Thyroid gland (tissue), 4 donors: Measurements from ENCODE around the gene CREG2. TPM values are rescaled to one million over a fixed set of nuclear protein-coding genes. Genes with fewer than 3 reads are reported as not detected.

Experiments used
- DNase-seq, 2 donors: peaks; one replicate each; pipeline ENCODE4 v3.0.0-alpha.2; 2019
- H3K27ac ChIP-seq, 3 donors: fragments of 200-600 bp; sonication (generic); 1 replicate in 2 of 3; 2 replicates in 1 of 3; pipeline ENCODE4 v1.5.1; 2016 to 2019; ENCODE audit warnings: mild to moderate bottlenecking in 1 of 3, moderate library complexity in 1 of 3
- H3K27me3 ChIP-seq: fragments of 200-600 bp; sonication (generic); one replicate; pipeline ENCODE4 v1.5.1; 2019
- H3K36me3 ChIP-seq, 2 donors: fragments of 200-600 bp; sonication (generic); one replicate each; pipeline ENCODE4 v1.5.1; 2016 to 2019
- H3K4me1 ChIP-seq, 2 donors: fragments of 200-600 bp; sonication (generic); one replicate each; pipeline ENCODE4 v1.5.1; 2017 to 2019
- H3K4me3 ChIP-seq, 3 donors: fragments of 200-600 bp; sonication (generic); replicated peaks in 1 of 3; 1 replicate in 2 of 3; 2 replicates in 1 of 3; pipeline ENCODE4 v1.5.1; 2016; ENCODE audit warnings: mild to moderate bottlenecking in 1 of 3
- H3K9me3 ChIP-seq: fragments of 200-600 bp; sonication (generic); one replicate; pipeline ENCODE4 v1.5.1; 2017
- CTCF ChIP-seq, 6 experiments: fragments of 200-600 bp in 3 of 6; fragments of 450-650 bp in 3 of 6; sonication (generic) in 3 of 6; IDR thresholded peaks; one replicate each; pipeline ENCODE4 v1.5.1; 2016 to 2019; ENCODE audit warnings: antibody characterized with exemption in 6 of 6, mild to moderate bottlenecking in 2 of 6, inconsistent platforms in 1 of 6, moderate library complexity in 1 of 6
- POLR2A ChIP-seq, 2 donors: fragments of 450-650 bp; IDR thresholded peaks; one replicate each; pipeline ENCODE4 v1.6.1; 2017; ENCODE audit warnings: antibody characterized with exemption in 2 of 2, mild to moderate bottlenecking in 2 of 2, moderate library complexity in 1 of 2
- WGBS, 2 donors: methylation state at CpG; one replicate each; pipeline ENCODE4 v1.1.5; 2017; 5-methylcytosine and 5-hydroxymethylcytosine counted together
- intact Hi-C: fragments of 100-400 bp; cut with DNase I; formaldehyde crosslinking; loops from one replicate; pipeline ENCODE4 v1.15.1; 2023
- total RNA-seq, 4 donors: library from RNA; depleted of rRNA; stranded (reverse); fragments of >200 nt; gene quantifications; one replicate each; pipeline ENCODE4 v1.2.3, GENCODE V29; 2016

CREG2 gene, protein sequence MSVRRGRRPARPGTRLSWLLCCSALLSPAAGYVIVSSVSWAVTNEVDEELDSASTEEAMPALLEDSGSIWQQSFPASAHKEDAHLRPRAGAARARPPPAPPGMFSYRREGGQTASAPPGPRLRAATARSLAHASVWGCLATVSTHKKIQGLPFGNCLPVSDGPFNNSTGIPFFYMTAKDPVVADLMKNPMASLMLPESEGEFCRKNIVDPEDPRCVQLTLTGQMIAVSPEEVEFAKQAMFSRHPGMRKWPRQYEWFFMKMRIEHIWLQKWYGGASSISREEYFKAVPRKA
- total RNA-seq, result not detected

- H3K4me3 ChIP-seq, result peak within 1 kb of the TSS in 1 of 3 donors; percentile 19
- TF ChIP-seq POLR2A (IDR thresholded peaks at IDR 0.05), result no peak
- peak in 4 of 6 experiments; percentile 15 to 62 (median 31) for TF ChIP-seq CTCF (IDR thresholded peaks at IDR 0.05)
- no peaks in the 10 kb centered on the region for H3K36me3 ChIP-seq
- peaks cover 9 to 12% of the 10 kb centered on the region in 2 donors for H3K4me1 ChIP-seq
- no peak within 1 kb of the TSS for H3K27ac ChIP-seq
- H3K27me3 ChIP-seq, result peaks cover 9% of the 10 kb centered on the region
- WGBS, 2 donors, result 1 to 3% methylated on average over 18 to 21 of the region's 79 CpGs
- intact Hi-C loops, result no loop called here
- peak; percentile 72 to 78 for DNase-seq
- H3K9me3 ChIP-seq, result no peaks in the 10 kb centered on the region
Observed at GRCh38 chr2:101387151-101387834, at the start of gene CREG2. Gene CREG2 (minus strand): TSS chr2:101387503. CDS start chr2:101387457, 46 bp downstream.

GRCh38 chr2:101435001-101435862 lies 47.9 kb upstream of the CREG2 start:
- TF ChIP-seq CTCF (IDR thresholded peaks at IDR 0.05) (no peak), POLR2A (IDR thresholded peaks at IDR 0.05) (no peak)
- no peaks in the 10 kb centered on the region for H3K27me3 ChIP-seq
- H3K4me1 ChIP-seq, result peaks cover under 1 to 3% of the 10 kb centered on the region in 2 donors
- H3K27ac ChIP-seq, result no peak overlapping the region
- intact Hi-C loops, result no loop called here
- H3K9me3 ChIP-seq, result no peaks in the 10 kb centered on the region
- 68 to 77% methylated on average over 21 to 24 of the region's 24 CpGs for WGBS, 2 donors
- no peaks in the 10 kb centered on the region for H3K36me3 ChIP-seq
- DNase-seq, result no peak
- H3K4me3 ChIP-seq, result no peak overlapping the region

- no peak overlapping the region for H3K27ac ChIP-seq
- no peak overlapping the region for H3K4me3 ChIP-seq
- H3K27me3 ChIP-seq, result no peaks in the 10 kb centered on the region
- no peak for DNase-seq
- no peaks in the 10 kb centered on the region for H3K9me3 ChIP-seq
- WGBS, 2 donors, result 97 to 99% methylated on average over 3 of the region's 3 CpGs
- H3K4me1 ChIP-seq, result no peaks in the 10 kb centered on the region
- intact Hi-C loops, result no loop called here
- no peak for TF ChIP-seq CTCF (IDR thresholded peaks at IDR 0.05)
- no peak for TF ChIP-seq POLR2A (IDR thresholded peaks at IDR 0.05)
- H3K36me3 ChIP-seq, result no peaks in the 10 kb centered on the region
Observed at GRCh38 chr2:101433465-101433864, 46.2 kb upstream of the CREG2 start.

DNA sequence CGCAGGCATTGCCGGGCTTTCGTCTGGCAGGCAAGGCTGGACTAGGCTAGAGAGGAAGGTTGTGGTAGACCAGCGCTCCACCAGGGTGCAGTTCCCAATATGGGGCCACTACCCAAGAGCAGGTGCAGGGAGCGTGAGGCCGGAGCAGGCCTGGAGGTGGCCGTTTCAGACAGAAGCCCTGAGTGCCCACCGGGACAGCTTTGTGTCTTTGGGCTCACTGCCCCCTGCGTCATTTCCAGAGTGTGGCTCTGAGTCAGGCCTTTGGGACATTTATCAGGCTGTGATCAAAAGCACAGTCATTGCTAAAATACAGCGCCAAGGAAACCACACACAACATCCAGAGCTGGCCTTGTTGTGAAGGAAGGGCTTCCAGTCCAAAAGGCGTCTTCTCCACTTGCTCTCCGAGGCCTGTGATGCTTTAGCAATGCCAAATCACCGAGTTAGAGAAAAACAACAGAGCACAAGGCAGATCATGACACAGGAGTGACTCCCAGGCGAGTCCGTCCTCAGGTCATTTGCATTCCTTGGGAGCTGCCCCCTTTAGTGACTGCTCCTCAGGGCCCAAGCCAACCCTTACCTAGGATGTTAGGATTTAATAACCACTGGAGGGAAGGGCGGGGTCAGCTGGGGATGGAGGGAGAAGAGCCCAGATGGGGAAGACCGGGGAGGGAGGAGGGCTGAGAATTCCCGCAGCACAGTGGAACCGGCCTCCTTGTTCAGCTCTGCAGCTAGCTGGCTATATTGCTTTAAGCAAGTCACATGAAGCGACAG lies 45.3 kb upstream of the CREG2 start:
- Histone ChIP-seq H3K4me1 (no peaks in the 10 kb centered on the region), H3K27ac (no peak overlapping the region), H3K4me3 (no peak overlapping the region), H3K36me3 (no peaks in the 10 kb centered on the region), H3K27me3 (no peaks in the 10 kb centered on the region), H3K9me3 (no peaks in the 10 kb centered on the region)
- 85 to 87% methylated on average over 20 of the region's 20 CpGs for WGBS, 2 donors
- no peak for TF ChIP-seq POLR2A (IDR thresholded peaks at IDR 0.05)
- TF ChIP-seq CTCF (IDR thresholded peaks at IDR 0.05), result no peak
- no peak for DNase-seq
- intact Hi-C loops, result no loop called here
